ENCODE measurements around the gene SMAD2. TPM values are rescaled to one million over a fixed set of nuclear protein-coding genes. Genes with fewer than 3 reads are reported as not detected.

The SMAD2 gene
- total RNA-seq, 1 experiment from 2014 or later = 121 TPM

DNA sequence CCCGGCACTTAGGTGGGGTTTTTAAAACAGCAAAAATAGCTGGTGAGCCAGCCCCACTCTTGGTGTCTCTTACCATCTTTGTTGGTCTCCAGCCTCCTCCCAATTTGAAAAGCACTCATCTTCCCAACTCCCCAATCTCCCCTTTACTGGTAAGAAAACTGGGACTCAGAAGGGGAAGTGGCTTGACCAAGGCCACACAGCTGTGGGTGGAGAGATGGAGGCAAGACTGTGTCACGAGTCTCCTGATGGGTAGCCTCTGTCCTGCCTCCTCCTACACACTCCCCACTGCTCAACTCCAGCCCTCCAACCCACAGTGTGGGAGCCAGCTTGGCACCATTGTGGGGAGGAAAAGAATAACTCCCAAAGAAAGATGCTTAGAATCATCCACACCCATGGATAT, 140.4 kb downstream of the SMAD2 start:
- no peaks in the 10 kb centered on the region; the same call in 1 of the 2 replicates for H3K27me3 Mint-ChIP-seq (ENCODE audit: low read depth)
- no peak overlapping the region for H3K27ac Mint-ChIP-seq
- H3K36me3 Mint-ChIP-seq (ENCODE audit: insufficient read depth in 1 of 3, low read depth in 3 of 3) = peaks cover 1 to 25% (median 2%) of the 10 kb centered on the region in 3 experiments; a peak in 6 of 7 replicates
- Histone ChIP-seq H2BK120ac (ENCODE audit: low read depth, low read length, poor library complexity, severe bottlenecking) (no peak overlapping the region), H3K4ac (ENCODE audit: low read depth, low read length) (no peak overlapping the region), H3K4me2 (ENCODE audit: insufficient read depth, insufficient read length, low read length) (no peak overlapping the region), H2BK15ac (ENCODE audit: low read depth, low read length) (no peak overlapping the region), H3T11ph (ENCODE audit: low read length) (no peak overlapping the region), H3K14ac (ENCODE audit: insufficient read depth, low read length) (no peak overlapping the region), H3K9ac (ENCODE audit: extremely low read depth, insufficient read length, low read length) (no peak overlapping the region), H4K5ac (ENCODE audit: insufficient read length, low read depth, low read length) (no peak overlapping the region), H4K91ac (ENCODE audit: insufficient read length, low read depth, low read length) (no peak overlapping the region), H3K23ac (ENCODE audit: insufficient read length, low read depth, low read length) (no peak overlapping the region), H2BK20ac (ENCODE audit: low read depth, low read length, poor library complexity, severe bottlenecking) (no peak overlapping the region), H4K20me1 (ENCODE audit: control insufficient read depth, insufficient read depth, insufficient read length) (no peaks in the 10 kb centered on the region), H3K4me1 (ENCODE audit: insufficient read depth, low read length) (no peaks in the 10 kb centered on the region), H2BK5ac (ENCODE audit: insufficient read length, low read length) (no peak overlapping the region), H3K23me2 (ENCODE audit: insufficient read length, low read depth, low read length, poor library complexity, severe bottlenecking) (no peaks in the 10 kb centered on the region), H3K27me3 (ENCODE audit: insufficient read depth, low read length) (no peaks in the 10 kb centered on the region), H3K79me2 (ENCODE audit: insufficient read depth, low read length) (no peaks in the 10 kb centered on the region), H3K56ac (ENCODE audit: insufficient read length, low read depth, low read length) (no peak overlapping the region), H2BK12ac (ENCODE audit: insufficient read length, low read depth, low read length) (no peak overlapping the region), H3K9me3 (ENCODE audit: control insufficient read depth, low read depth, low read length) (no peaks in the 10 kb centered on the region), H4K8ac (replicated peaks; ENCODE audit: insufficient read length, low read depth, low read length) (no peak overlapping the region), H2AK5ac (ENCODE audit: insufficient read length, low read length) (no peak overlapping the region), H3K79me1 (ENCODE audit: insufficient read depth, low read depth, low read length, poor library complexity, severe bottlenecking) (no peaks in the 10 kb centered on the region), H3K27ac (ENCODE audit: insufficient read length, low read depth, low read length) (no peak overlapping the region), H2AFZ (ENCODE audit: low read length) (no peak overlapping the region), H3K18ac (ENCODE audit: insufficient read length, low read depth, low read length) (no peak overlapping the region)
- no peak for DNase-seq
- H3K4me3 Mint-ChIP-seq = no peak overlapping the region
- TF ChIP-seq, protein P1, sequence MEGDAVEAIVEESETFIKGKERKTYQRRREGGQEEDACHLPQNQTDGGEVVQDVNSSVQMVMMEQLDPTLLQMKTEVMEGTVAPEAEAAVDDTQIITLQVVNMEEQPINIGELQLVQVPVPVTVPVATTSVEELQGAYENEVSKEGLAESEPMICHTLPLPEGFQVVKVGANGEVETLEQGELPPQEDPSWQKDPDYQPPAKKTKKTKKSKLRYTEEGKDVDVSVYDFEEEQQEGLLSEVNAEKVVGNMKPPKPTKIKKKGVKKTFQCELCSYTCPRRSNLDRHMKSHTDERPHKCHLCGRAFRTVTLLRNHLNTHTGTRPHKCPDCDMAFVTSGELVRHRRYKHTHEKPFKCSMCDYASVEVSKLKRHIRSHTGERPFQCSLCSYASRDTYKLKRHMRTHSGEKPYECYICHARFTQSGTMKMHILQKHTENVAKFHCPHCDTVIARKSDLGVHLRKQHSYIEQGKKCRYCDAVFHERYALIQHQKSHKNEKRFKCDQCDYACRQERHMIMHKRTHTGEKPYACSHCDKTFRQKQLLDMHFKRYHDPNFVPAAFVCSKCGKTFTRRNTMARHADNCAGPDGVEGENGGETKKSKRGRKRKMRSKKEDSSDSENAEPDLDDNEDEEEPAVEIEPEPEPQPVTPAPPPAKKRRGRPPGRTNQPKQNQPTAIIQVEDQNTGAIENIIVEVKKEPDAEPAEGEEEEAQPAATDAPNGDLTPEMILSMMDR (conservative IDR thresholded peaks at IDR 0.05) = no peak
- H3K9me3 Mint-ChIP-seq = peaks cover 20 to 25% of the 10 kb centered on the region in 2 experiments
- peaks cover 0 to 5% of the 10 kb centered on the region in 2 experiments for H3K4me1 Mint-ChIP-seq
- WGBS (ENCODE audit: extremely low coverage, insufficient read length, low lambda C conversion rate) = no CpG with 5 or more reads among the region's 2 CpGs

All from H9 (cell line).